HepG2 (cell line): ENCODE measurements around the gene C6orf136. TPM values are rescaled to one million over a fixed set of nuclear protein-coding genes. Genes with fewer than 3 reads are reported as not detected.

Experiments
- ATAC-seq: fragments of 200-7000 bp; cut with Tn5 transposase; 3 replicates; pipeline ENCODE4 v1.9.1; 2020; ENCODE audit warnings: mild to moderate bottlenecking, moderate library complexity
- BruUV-seq: library from RNA; stranded (reverse); fragments of 400-500 nt; replicated peaks from 2 replicates; lab custom pipeline; 2021; lab: Mats Ljungman, UMichigan
- CTCF ChIA-PET: fragments of 300-600 bp; formaldehyde crosslinking; extraction: SDS; loops from one replicate; lab custom pipeline; 2021; ENCODE audit warnings: low total read pairs, inconsistent platforms, low intra/inter-chr PET ratio; lab: Yijun Ruan, JAX
- POLR2A ChIA-PET: fragments of 350-600 bp; sonication (Branson Sonifier 250); formaldehyde crosslinking; loops from one replicate; lab custom pipeline; 2020; ENCODE audit warnings: antibody characterized with exemption, inconsistent platforms; lab: Yijun Ruan, JAX
- DNase-seq: peaks from one replicate; pipeline ENCODE4 v3.0.0-alpha.2; 2015; ENCODE audit warnings: low spot score
- FAIRE-seq: peaks from 3 replicates; lab custom pipeline; 2011; peaks lifted over from hg19 to GRCh38; lab: Jason Lieb, UNC
- H2AFZ ChIP-seq: one replicate; pipeline ENCODE4 v1.6.1; 2011; ENCODE audit warnings: low read length, inconsistent platforms
- H3K27ac ChIP-seq: fragments of 300-600 bp; 3 replicates; pipeline ENCODE4 v1.8.0; 2011; ENCODE audit warnings: mixed run types, mild to moderate bottlenecking, mixed read lengths, low read length, inconsistent platforms; ENCODE audit not compliant: insufficient read depth; ENCODE audit errors: extremely low read length
- H3K27me3 ChIP-seq, 2 experiments: fragments of 200-600 bp in 1 of 2; 2 replicates in 1 of 2; 3 replicates in 1 of 2; pipeline versions ENCODE4 v1.6.0 to v1.8.0; 2011; ENCODE audit warnings: low read length in 2 of 2, mild to moderate bottlenecking in 2 of 2, moderate library complexity in 2 of 2, inconsistent platforms in 1 of 2; ENCODE audit not compliant: insufficient read depth in 2 of 2, control insufficient read depth in 1 of 2
- H3K36me3 ChIP-seq, 2 experiments: fragments of 200-600 bp in 1 of 2; replicated peaks in 1 of 2; 2 replicates in 1 of 2; 3 replicates in 1 of 2; pipeline versions ENCODE4 v1.5.1 to v1.8.0; 2011; ENCODE audit warnings: low read length in 2 of 2, inconsistent platforms in 1 of 2; ENCODE audit not compliant: insufficient read depth in 2 of 2, control insufficient read depth in 1 of 2
- H3K4me1 ChIP-seq: 2 replicates; pipeline ENCODE4 v1.5.1; 2012; ENCODE audit warnings: low read length, inconsistent platforms; ENCODE audit not compliant: insufficient read depth
- H3K4me2 ChIP-seq: 2 replicates; pipeline ENCODE4 v1.6.0; 2011; ENCODE audit warnings: low read depth, low read length, inconsistent platforms
- H3K4me3 ChIP-seq, 3 experiments: fragments of 200-600 bp in 1 of 3; sonication (generic), shearing (Covaris generic) in 1 of 3; replicated peaks in 1 of 3; 2 replicates each; pipeline ENCODE4 v1.5.1; 2011 to 2016; ENCODE audit warnings: low read length in 3 of 3, inconsistent platforms in 2 of 3, low read depth in 2 of 3, mild to moderate bottlenecking in 2 of 3, control low read depth in 1 of 3, mixed read lengths in 1 of 3; ENCODE audit not compliant: insufficient read depth in 1 of 3
- H3K79me2 ChIP-seq: one replicate; pipeline ENCODE4 v1.6.1; 2011; ENCODE audit warnings: low read length, inconsistent platforms; ENCODE audit not compliant: insufficient read depth
- H3K9ac ChIP-seq: 2 replicates; pipeline ENCODE4 v1.6.0; 2011; ENCODE audit warnings: mild to moderate bottlenecking, low read depth, low read length, inconsistent platforms; ENCODE audit not compliant: insufficient read depth
- H3K9me3 ChIP-seq: 2 replicates; pipeline ENCODE4 v1.5.1; 2012; ENCODE audit warnings: mild to moderate bottlenecking, low read length
- H4K20me1 ChIP-seq: 2 replicates; pipeline ENCODE4 v1.6.0; 2011; ENCODE audit warnings: inconsistent platforms, mild to moderate bottlenecking, low read length, moderate library complexity; ENCODE audit not compliant: insufficient read depth
- GABPB1 ChIP-seq: IDR thresholded peaks from 2 replicates; pipeline ENCODE4 v1.6.1; 2016; ENCODE audit warnings: mild to moderate bottlenecking, missing genetic modification reagents, moderate library complexity, missing compliant biosample characterization
- GMEB1 ChIP-seq: sonication (generic); formaldehyde crosslinking; IDR thresholded peaks from 2 replicates; pipeline ENCODE4 v1.5.1; 2020; ENCODE audit warnings: missing genetic modification reagents, mild to moderate bottlenecking, borderline replicate concordance
- NR2F6 ChIP-seq, 2 experiments: IDR thresholded peaks; 2 replicates each; pipeline ENCODE4 v1.6.1; 2016; ENCODE audit warnings: antibody characterized with exemption in 1 of 2, mild to moderate bottlenecking in 1 of 2
- PITX1 ChIP-seq: sonication (generic); formaldehyde crosslinking; IDR thresholded peaks from 2 replicates; pipeline ENCODE4 v1.5.1; 2020; ENCODE audit warnings: mild to moderate bottlenecking, missing genetic modification reagents
- RAD21 ChIP-seq: fragments of 450-650 bp; formaldehyde crosslinking; IDR thresholded peaks from 2 replicates; pipeline ENCODE4 v1.5.0; 2020; ENCODE audit warnings: mild to moderate bottlenecking
- TBX2 ChIP-seq: sonication (generic); formaldehyde crosslinking; IDR thresholded peaks from 2 replicates; pipeline ENCODE4 v1.5.0; 2020; ENCODE audit warnings: missing genetic modification reagents, mild to moderate bottlenecking, borderline replicate concordance
- ZBTB4 ChIP-seq: sonication (generic); formaldehyde crosslinking; IDR thresholded peaks from 2 replicates; pipeline ENCODE4 v1.4.0; 2020; ENCODE audit warnings: missing genetic modification reagents, mild to moderate bottlenecking, borderline replicate concordance
- WGBS: methylation state at CpG from one replicate; pipeline ENCODE4 v1.1.6; 2017; ENCODE audit warnings: low lambda C conversion rate; 5-methylcytosine and 5-hydroxymethylcytosine counted together
- in situ Hi-C: cut with HindIII; loops from 2 replicates; pipeline ENCODE4 v1.10.0; 2017; ENCODE audit warnings: low pct_unique_long_range_greater_than_20kb; ENCODE audit not compliant: extremely low pct_ligation_motif_present
- intact Hi-C: fragments of 100-400 bp; cut with micrococcal nuclease; formaldehyde crosslinking; loops from one replicate; pipeline ENCODE4 v1.10.0; 2022; ENCODE audit not compliant: unreplicated experiment
- polyA plus RNA-seq, 8 experiments: library from polyadenylated mRNA; depleted of rRNA in 3 of 8; stranded (reverse) in 7 of 8; unstranded in 1 of 8; fragments of >200 nt; fragmentation: Illumina TruSeq in 4 of 8; extraction: Trizol in 4 of 8; gene quantifications; 2 replicates each; pipeline versions ENCODE4 v1.2.1 to v1.2.3, GENCODE V29; 2011 to 2016; ENCODE audit warnings: low read depth in 4 of 8, missing spikeins in 1 of 8, mixed read lengths in 1 of 8; ENCODE audit not compliant: insufficient read depth in 1 of 8
- total RNA-seq, 5 experiments: library from RNA; depleted of rRNA; stranded (reverse); fragments of >200 nt; fragmentation: Illumina TruSeq; extraction: Trizol; gene quantifications; 2 replicates each; pipeline ENCODE4 v1.2.3, GENCODE V29; 2016; ENCODE audit warnings: low read depth in 1 of 5
- TF ChIP-seq, protein P1 (sequence below), 2 experiments: fragments of 450-650 bp in 1 of 2; sonication (generic) in 1 of 2; formaldehyde crosslinking; IDR thresholded peaks; 2 replicates each; pipeline versions ENCODE4 v1.5.0 to v1.8.0; 2020 to 2022; ENCODE audit warnings: mild to moderate bottlenecking in 1 of 2, missing genetic modification reagents in 1 of 2
- TF ChIP-seq, protein P2 (sequence below): sonication (generic); formaldehyde crosslinking; IDR thresholded peaks from 2 replicates; pipeline ENCODE4 v1.4.0; 2020; ENCODE audit warnings: missing genetic modification reagents

Gene C6orf136
- total and polyA plus RNA-seq, 2 of the 13 experiments (the other 11 are each of a cell fraction or from before 2014, with no cell fraction given), result 12.0 to 26.2 TPM

- TF ChIP-seq, protein P1, sequence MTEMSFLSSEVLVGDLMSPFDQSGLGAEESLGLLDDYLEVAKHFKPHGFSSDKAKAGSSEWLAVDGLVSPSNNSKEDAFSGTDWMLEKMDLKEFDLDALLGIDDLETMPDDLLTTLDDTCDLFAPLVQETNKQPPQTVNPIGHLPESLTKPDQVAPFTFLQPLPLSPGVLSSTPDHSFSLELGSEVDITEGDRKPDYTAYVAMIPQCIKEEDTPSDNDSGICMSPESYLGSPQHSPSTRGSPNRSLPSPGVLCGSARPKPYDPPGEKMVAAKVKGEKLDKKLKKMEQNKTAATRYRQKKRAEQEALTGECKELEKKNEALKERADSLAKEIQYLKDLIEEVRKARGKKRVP (CRISPR knock-in tag; IDR thresholded peaks at IDR 0.05), result 0 out of 4 replicates have a peak, but pooled peaks of 1 of the 2 experiments have one; percentile 43
These were observed 19.4 kb downstream of the C6orf136 start (continued) for GRCh38 chr6:30666300-30666699.

DNA sequence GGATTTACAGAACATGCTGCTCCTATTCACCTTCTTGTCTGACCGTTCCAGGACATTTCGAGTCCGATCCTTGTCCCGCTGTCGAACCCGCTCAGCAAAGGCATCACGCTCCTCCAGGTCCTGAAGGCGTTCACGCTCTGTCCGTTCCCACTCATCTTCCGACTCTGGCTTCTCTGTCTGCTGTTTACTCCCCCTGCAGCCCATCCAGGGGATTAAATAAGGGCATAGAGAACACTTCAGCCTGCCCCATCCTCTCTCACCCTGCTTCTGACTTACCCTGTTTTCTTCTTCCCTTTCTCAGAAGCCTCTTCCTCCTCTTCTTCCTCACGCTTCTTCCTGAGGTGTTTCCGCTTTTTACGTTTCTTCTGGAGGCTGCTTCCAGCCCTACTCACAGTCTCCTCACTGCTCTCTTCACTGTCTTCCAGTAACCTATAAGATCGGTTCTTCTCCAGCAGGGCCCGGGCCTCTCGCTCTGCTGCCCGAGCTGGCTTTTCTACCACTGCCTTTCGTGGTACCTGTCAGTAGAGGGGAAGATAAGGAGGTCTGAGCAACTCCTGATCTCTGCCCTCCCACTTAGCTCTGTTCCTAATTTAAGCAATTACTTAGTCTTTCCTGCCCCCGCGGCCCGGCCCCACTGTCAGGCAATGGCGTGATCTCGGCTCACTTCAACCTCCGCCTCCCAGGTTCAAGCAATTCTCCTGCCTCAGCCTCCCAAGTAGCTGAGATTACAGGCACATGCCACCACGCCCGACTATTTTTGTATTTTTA, 24.0 kb downstream of the C6orf136 start:
- CTCF ChIA-PET, result no interaction called here
- in situ Hi-C loops, result loop anchor here (5.0 kb wide), 2 partner anchors 44 to 189 kb away; partner anchors contain the start of gene ATAT1
- no peak for TF ChIP-seq GMEB1 (CRISPR knock-in tag)
- TF ChIP-seq, protein P2, sequence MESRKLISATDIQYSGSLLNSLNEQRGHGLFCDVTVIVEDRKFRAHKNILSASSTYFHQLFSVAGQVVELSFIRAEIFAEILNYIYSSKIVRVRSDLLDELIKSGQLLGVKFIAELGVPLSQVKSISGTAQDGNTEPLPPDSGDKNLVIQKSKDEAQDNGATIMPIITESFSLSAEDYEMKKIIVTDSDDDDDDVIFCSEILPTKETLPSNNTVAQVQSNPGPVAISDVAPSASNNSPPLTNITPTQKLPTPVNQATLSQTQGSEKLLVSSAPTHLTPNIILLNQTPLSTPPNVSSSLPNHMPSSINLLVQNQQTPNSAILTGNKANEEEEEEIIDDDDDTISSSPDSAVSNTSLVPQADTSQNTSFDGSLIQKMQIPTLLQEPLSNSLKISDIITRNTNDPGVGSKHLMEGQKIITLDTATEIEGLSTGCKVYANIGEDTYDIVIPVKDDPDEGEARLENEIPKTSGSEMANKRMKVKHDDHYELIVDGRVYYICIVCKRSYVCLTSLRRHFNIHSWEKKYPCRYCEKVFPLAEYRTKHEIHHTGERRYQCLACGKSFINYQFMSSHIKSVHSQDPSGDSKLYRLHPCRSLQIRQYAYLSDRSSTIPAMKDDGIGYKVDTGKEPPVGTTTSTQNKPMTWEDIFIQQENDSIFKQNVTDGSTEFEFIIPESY, result peak; percentile 98
- TF ChIP-seq ZBTB4 (CRISPR knock-in tag), result peak; percentile 74; the same call in 1 of the 2 replicates
- 0 out of 2 replicates have a peak, but pooled peaks have one; percentile 37 for TF ChIP-seq RAD21 (CRISPR knock-in tag)
- no peak for TF ChIP-seq NR2F6 (IDR thresholded peaks at IDR 0.05)
- 0 out of 2 replicates have a peak, but pooled peaks have one; percentile 6 for TF ChIP-seq NR2F6 (CRISPR knock-in tag; IDR thresholded peaks at IDR 0.05)
- peak; percentile 5; the same call in 1 of the 2 replicates for TF ChIP-seq GABPB1
- TF ChIP-seq TBX2 (CRISPR knock-in tag), result 0 out of 2 replicates have a peak, but pooled peaks have one; percentile 14
- 0 out of 2 replicates have a peak, but pooled peaks have one; percentile 57 for TF ChIP-seq PITX1 (CRISPR knock-in tag)

More for the DNA sequence above, 24.0 kb downstream of the C6orf136 start:
- Histone ChIP-seq H3K27ac (no peak overlapping the region), H3K9ac (peak overlapping the region; percentile 85; the same call in 1 of the 2 replicates), H3K79me2 (peaks cover 25% of the 10 kb centered on the region), H3K27me3 (no peaks in the 10 kb centered on the region; a peak in 1 of 5 replicates), H3K4me2 (peak overlapping the region; percentile 73), H3K36me3 (peaks cover 14 to 35% of the 10 kb centered on the region in 2 experiments), H4K20me1 (peaks cover 4% of the 10 kb centered on the region; the same call in 1 of the 2 replicates), H2AFZ (no peak overlapping the region), H3K4me3 (peak overlapping the region in 2 of 3 experiments; percentile 76 to 95; a peak in 3 of 6 replicates), H3K9me3 (no peaks in the 10 kb centered on the region), H3K4me1 (peaks cover 31% of the 10 kb centered on the region)
- POLR2A ChIA-PET, result interaction anchor here (2.3 to 2.7 kb wide), 2 partner anchors 14 to 53 kb away, joined by 26 to 27 read pairs; partner anchors contain the start of genes MRPS18B and PPP1R10
- DNase-seq (peak; percentile 45), ATAC-seq (peak; percentile 64), FAIRE-seq (peak; percentile 28)
- intact Hi-C loops, result loop anchor here (10.0 kb wide), 2 partner anchors 126 to 154 kb away; no protein-coding TSS in a partner anchor
- BruUV-seq, result TSS peak; percentile 35
- 92% methylated on average over 27 of the region's 27 CpGs for WGBS
